ENCODE measurements around the gene LRRC10B. TPM values are rescaled to one million over a fixed set of nuclear protein-coding genes. Genes with fewer than 3 reads are reported as not detected.

The LRRC10B gene
- total and polyA plus RNA-seq, 7 donors = 0.71 to 4.4 (median 1.1) TPM; not detected in 2

DNA sequence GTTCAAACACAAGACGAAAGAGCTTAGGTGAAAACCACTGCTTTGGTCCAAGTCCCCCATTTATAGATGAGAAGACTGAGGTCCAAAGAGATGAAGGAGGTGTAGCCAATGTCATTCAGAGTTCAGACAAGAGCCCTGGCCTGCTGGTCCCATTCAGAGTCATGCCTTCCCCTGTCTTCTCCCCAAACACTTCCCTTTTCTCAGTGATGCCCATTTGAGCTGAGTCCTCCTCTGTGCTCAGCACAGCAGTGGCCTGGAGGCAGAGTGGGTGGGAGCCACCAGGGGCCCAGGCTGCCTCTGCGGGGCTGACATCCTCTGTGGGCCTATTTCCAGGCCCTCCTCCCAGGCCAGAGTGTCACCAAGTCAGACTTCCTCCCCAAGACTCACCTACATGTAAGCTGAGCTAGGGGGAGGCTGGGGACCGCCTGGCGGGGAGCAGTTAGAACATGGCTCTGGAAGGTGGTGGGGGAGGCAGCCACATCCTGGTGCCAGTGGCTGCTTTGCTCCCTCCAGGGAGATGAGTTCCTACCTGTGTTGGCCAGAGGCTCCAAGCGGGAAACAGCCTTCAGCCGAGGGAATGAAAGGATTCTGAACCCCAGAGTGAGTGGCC is 22.4 kb upstream of the LRRC10B start:
- no peak for DNase-seq
- Histone ChIP-seq H3K27me3 (peaks cover 0 to 6% (median 0%) of the 10 kb centered on the region in 3 donors), H3K36me3 (no peaks in the 10 kb centered on the region), H3K4me1 (peaks cover 0 to 29% (median 27%) of the 10 kb centered on the region in 4 donors), H3K9me3 (no peaks in the 10 kb centered on the region), H3K27ac (no peak overlapping the region), H3K4me3 (no peak overlapping the region)
- TF ChIP-seq, protein P1, sequence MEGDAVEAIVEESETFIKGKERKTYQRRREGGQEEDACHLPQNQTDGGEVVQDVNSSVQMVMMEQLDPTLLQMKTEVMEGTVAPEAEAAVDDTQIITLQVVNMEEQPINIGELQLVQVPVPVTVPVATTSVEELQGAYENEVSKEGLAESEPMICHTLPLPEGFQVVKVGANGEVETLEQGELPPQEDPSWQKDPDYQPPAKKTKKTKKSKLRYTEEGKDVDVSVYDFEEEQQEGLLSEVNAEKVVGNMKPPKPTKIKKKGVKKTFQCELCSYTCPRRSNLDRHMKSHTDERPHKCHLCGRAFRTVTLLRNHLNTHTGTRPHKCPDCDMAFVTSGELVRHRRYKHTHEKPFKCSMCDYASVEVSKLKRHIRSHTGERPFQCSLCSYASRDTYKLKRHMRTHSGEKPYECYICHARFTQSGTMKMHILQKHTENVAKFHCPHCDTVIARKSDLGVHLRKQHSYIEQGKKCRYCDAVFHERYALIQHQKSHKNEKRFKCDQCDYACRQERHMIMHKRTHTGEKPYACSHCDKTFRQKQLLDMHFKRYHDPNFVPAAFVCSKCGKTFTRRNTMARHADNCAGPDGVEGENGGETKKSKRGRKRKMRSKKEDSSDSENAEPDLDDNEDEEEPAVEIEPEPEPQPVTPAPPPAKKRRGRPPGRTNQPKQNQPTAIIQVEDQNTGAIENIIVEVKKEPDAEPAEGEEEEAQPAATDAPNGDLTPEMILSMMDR (IDR thresholded peaks at IDR 0.05) = no peak
- TF ChIP-seq POLR2AphosphoS5 (IDR thresholded peaks at IDR 0.05) = no peak
- no peak for TF ChIP-seq EP300 (IDR thresholded peaks at IDR 0.05)
- no peak for TF ChIP-seq POLR2A (IDR thresholded peaks at IDR 0.05)
- intact Hi-C loops (cut with DNase I) = no loop called here
- 93 to 95% methylated on average over 6 of the region's 6 CpGs for WGBS, 2 donors

DNA sequence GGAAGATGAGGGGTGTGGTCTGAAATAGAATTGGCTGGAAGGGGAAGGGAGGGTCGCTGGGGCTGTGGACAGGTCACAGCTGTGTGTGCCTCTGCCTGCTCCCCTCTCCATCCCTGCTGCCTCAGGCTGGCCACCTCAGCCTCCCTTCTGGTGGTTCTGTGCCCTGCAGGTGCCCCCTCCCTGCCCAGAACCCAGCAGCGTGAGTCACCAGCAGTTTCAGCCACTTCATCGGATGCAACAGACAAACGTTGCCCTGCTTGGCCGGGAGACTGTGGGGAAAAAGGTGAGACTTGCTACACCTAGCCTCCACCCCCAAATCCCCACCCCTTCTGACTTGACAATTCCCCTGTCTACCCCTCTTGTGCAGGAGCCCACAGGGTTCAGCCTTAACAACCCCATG is 21.8 kb upstream of the LRRC10B start:
- Histone ChIP-seq H3K36me3 (no peaks in the 10 kb centered on the region), H3K4me3 (no peak overlapping the region), H3K9me3 (no peaks in the 10 kb centered on the region), H3K27ac (no peak overlapping the region), H3K4me1 (peaks cover 0 to 32% (median 27%) of the 10 kb centered on the region in 4 donors), H3K27me3 (peaks cover 0 to 6% (median 0%) of the 10 kb centered on the region in 3 donors)
- TF ChIP-seq POLR2AphosphoS5 (IDR thresholded peaks at IDR 0.05) = no peak
- no peak for DNase-seq
- intact Hi-C loops (cut with DNase I) = no loop called here
- WGBS, 2 donors = 86 to 88% methylated on average over 5 of the region's 5 CpGs

DNA sequence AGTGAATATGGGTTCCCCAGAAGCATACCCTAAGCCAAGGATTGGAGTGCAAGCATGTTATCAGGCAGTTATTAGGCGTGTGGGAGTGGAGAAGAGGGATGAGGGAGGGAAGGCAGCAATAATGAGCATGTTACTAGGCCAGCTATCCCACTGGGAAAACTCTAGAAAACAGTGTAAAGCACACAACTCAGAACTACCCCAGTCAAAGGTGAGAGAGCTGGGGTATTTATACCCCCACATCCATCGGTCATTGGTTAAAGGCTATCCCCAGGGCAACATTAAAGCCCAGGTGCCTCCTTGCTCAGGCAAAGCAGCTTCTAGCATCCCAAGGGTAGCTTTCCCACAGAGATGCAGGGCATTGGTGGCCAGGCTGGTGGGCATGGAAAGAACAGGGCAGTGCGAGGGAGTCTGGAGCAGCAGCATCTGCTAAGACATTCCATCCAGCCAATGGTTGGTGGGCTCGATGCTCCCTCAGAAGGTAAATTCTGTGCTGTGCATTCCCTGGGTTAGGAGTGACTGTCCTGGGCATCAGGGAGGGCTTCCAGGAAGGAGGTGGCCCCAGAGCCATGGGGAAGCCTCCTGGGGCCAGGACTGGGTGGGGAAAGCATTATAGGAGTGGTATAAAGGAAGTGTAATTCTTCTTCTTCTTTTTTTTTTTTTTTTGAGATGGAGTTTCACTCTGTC is 21.1 kb upstream of the LRRC10B start:
- intact Hi-C loops (cut with DNase I) = no loop called here
- DNase-seq = no peak
- H3K9me3 ChIP-seq = no peaks in the 10 kb centered on the region
- no peak overlapping the region for H3K4me3 ChIP-seq
- H3K27me3 ChIP-seq = peaks cover 0 to 4% (median 0%) of the 10 kb centered on the region in 3 donors
- no peaks in the 10 kb centered on the region for H3K36me3 ChIP-seq
- WGBS, 2 donors = 96 to 98% methylated on average over 4 of the region's 4 CpGs
- H3K27ac ChIP-seq = no peak overlapping the region
- TF ChIP-seq POLR2AphosphoS5 (IDR thresholded peaks at IDR 0.05) (no peak), EP300 (IDR thresholded peaks at IDR 0.05) (no peak), POLR2A (IDR thresholded peaks at IDR 0.05) (no peak)
- TF ChIP-seq, protein P1 (IDR thresholded peaks at IDR 0.05) = no peak
- peaks cover 0 to 32% (median 27%) of the 10 kb centered on the region in 4 donors for H3K4me1 ChIP-seq

DNA sequence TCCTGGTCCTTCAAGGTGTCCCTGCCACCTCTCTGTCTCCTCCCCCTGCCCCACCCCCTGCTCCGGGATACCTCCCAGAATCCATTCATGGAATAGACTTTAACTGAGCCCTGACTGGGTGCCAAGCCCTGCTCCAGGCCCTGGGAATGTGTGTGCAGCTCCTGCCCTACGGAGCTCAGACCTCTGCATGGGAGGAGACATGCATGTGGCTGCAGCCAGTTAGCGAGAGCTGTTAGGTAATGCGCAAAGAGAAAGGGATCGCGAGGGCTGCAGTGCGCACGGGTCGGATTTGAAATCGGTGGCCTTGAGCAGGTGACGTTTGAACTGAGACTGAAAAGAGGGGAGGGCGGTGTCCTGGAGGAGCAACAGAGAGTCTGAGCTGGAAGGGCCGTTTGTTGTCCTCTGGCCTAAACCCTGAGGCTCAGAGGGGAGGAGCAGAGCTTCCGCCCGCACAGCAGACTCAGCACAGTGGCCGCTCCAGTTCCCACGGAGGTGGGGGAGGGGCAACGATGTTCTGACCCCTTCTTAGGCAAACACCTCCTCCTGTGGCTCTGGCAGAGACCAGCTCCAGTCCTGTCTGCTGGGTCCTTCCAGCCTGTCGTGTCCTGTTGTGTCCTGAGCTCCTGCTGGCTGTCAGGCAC is 19.8 kb upstream of the LRRC10B start:
- Histone ChIP-seq H3K27me3 (no peaks in the 10 kb centered on the region), H3K36me3 (no peaks in the 10 kb centered on the region), H3K27ac (peak overlapping the region; percentile 17 to 75 (median 59)), H3K4me3 (peak overlapping the region in 3 of 4 donors; percentile 9 to 28 (median 24)), H3K9me3 (no peaks in the 10 kb centered on the region), H3K4me1 (peaks cover 0 to 32% (median 27%) of the 10 kb centered on the region in 4 donors)
- intact Hi-C loops (cut with DNase I) = no loop called here
- 8 to 43% methylated on average over 19 of the region's 19 CpGs for WGBS, 2 donors
- TF ChIP-seq POLR2AphosphoS5 (IDR thresholded peaks at IDR 0.05) (peak in 2 of 4 donors; percentile 9 to 26), EP300 (IDR thresholded peaks at IDR 0.05) (no peak)
- no peak for DNase-seq

DNA sequence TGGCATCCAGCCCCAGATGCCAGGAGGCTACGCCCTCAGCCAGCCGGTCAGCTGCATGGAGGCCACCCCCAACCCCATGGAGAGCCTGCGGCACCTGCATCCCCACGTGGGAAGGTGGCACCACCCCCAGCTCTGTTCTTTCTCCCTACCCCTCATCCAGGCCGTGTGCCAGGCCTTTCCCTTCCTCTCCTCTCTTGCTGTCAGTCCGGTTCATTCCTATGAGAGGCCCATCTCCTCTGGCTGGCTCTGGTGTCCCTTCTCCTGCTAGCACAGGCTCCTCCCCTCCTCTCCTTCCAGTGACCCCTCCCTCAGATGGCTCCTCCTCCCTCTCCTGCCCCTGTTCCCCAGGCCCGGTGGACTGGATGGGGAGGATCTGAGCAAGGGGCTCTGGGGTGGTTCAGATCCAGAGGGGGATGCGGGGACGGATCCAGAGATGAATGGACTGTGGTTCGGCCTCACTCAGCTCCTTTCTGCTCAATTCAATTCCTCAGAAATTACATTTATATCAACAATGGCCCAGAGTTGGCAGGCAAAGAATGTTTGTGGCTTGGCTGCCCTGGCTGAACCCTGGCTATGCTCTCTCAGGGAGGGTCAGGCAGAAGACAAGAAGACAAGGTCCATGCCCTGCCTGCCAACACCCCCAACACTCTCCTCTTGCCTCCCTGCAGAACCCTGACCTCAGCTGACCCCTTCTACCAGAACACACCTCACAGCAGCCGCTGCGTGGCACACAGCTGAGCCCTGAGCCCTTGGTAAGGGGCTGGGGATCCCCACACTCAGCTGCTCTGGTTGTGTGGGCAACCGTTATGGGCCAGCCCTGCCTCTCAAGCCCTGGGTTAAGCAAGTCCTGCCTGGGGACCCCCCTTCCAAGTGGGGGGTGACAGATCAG is 18.5 kb upstream of the LRRC10B start:
- Histone ChIP-seq H3K4me3 (no peak overlapping the region), H3K27me3 (no peaks in the 10 kb centered on the region), H3K27ac (peak overlapping the region; percentile 34 to 75 (median 59)), H3K36me3 (no peaks in the 10 kb centered on the region), H3K4me1 (peaks cover 0 to 32% (median 27%) of the 10 kb centered on the region in 4 donors), H3K9me3 (no peaks in the 10 kb centered on the region)
- intact Hi-C loops (cut with DNase I) = no loop called here
- WGBS, 2 donors = 70 to 73% methylated on average over 13 of the region's 13 CpGs
- TF ChIP-seq POLR2A (IDR thresholded peaks at IDR 0.05) = no peak
- no peak for TF ChIP-seq EP300 (IDR thresholded peaks at IDR 0.05)
- TF ChIP-seq POLR2AphosphoS5 (IDR thresholded peaks at IDR 0.05) = no peak
- TF ChIP-seq, protein P1 (IDR thresholded peaks at IDR 0.05) = no peak
- no peak for DNase-seq

All from sigmoid colon (tissue), 7 donors.